Vagina (tissue), 2 donors: ENCODE results near the gene AK1.

Experiments
- POLR2A ChIP-seq, 2 donors: fragments of 450-650 bp; IDR thresholded peaks; one replicate each; pipeline ENCODE4 v1.6.1; 2017; ENCODE audit warnings: antibody characterized with exemption in 2 of 2, mild to moderate bottlenecking in 2 of 2, moderate library complexity in 2 of 2
- POLR2AphosphoS5 ChIP-seq, 2 donors: sonication (generic); formaldehyde crosslinking; IDR thresholded peaks; one replicate each; pipeline ENCODE4 v1.9.0; 2017; ENCODE audit warnings: antibody characterized with exemption in 2 of 2, mild to moderate bottlenecking in 2 of 2, low read depth in 1 of 2; ENCODE audit not compliant: insufficient read depth in 1 of 2
- TF ChIP-seq, protein P1 (sequence below), 3 experiments: fragments of 450-650 bp in 2 of 3; fragments of 200-600 bp in 1 of 3; sonication (generic) in 1 of 3; IDR thresholded peaks; one replicate each; pipeline ENCODE4 v1.5.1; 2017 to 2019; ENCODE audit warnings: antibody characterized with exemption in 3 of 3, mild to moderate bottlenecking in 2 of 3, moderate library complexity in 2 of 3

DNA sequence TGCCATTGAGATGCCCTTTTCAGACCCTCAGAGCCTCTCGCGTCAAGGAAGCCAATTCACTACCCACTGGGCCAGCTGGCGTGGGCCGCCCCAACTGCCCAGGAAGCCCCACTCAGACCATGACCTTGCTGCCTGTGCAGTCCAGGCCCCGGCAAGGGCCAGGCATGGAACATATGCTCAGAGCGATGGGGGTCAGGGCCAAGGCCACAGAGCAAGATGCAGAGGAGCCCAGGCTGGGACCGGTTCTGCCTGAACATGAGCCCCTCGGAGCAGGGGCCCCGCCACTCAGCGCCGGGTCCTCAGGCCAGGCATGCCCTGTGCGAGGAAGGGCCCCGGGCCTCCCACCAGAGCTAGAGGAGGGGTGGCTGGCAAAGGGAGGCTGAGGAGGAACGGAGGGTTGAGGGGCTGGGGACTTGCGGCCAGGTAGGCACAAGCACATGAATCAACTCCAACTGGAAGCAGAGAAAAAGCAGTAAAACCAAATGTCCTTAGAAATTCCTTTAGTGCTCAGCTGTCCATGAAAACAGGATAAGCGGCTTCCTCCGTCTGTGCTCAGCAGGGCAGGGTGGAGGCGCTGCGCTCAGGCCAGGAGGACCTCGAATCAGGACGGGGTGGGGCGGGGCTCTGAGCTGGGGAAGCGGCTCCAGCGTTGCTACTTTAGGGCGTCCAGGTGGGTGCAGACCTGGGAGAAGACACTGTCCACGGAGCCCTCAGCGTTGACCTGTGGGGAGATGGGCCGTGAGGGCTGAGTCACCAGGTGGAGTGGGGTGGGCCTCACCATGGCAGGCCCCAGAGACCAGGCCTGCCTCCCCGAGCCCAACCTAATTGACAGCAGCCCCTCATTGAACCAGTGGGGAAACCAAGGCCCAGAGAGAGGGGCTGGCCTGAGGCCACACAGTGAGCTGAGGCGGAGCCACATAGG, 9.9 kb downstream of the AK1 start:
- TF ChIP-seq POLR2A (IDR thresholded peaks at IDR 0.05) = no peak
- TF ChIP-seq, protein P1, sequence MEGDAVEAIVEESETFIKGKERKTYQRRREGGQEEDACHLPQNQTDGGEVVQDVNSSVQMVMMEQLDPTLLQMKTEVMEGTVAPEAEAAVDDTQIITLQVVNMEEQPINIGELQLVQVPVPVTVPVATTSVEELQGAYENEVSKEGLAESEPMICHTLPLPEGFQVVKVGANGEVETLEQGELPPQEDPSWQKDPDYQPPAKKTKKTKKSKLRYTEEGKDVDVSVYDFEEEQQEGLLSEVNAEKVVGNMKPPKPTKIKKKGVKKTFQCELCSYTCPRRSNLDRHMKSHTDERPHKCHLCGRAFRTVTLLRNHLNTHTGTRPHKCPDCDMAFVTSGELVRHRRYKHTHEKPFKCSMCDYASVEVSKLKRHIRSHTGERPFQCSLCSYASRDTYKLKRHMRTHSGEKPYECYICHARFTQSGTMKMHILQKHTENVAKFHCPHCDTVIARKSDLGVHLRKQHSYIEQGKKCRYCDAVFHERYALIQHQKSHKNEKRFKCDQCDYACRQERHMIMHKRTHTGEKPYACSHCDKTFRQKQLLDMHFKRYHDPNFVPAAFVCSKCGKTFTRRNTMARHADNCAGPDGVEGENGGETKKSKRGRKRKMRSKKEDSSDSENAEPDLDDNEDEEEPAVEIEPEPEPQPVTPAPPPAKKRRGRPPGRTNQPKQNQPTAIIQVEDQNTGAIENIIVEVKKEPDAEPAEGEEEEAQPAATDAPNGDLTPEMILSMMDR (IDR thresholded peaks at IDR 0.05) = no peak
- no peak for TF ChIP-seq POLR2AphosphoS5 (IDR thresholded peaks at IDR 0.05; ENCODE audit: insufficient read depth in 1 of 2, low read depth in 1 of 2)
